ENCODE data around the gene PIGS. TPM values are rescaled to one million over a fixed set of nuclear protein-coding genes. Genes with fewer than 3 reads are reported as not detected.

The PIGS gene
- total RNA-seq, 4 donors from 2014 or later, result 7.2 to 48.3 (median 26.6) TPM

- Histone ChIP-seq H3K4me1 (no peaks in the 10 kb centered on the region), H3K36me3 (no peaks in the 10 kb centered on the region), H3K27me3 (no peaks in the 10 kb centered on the region), H3K27ac (no peak overlapping the region), H3K4me3 (no peak overlapping the region), H3K9me3 (no peaks in the 10 kb centered on the region)
- TF ChIP-seq CTCF (IDR thresholded peaks at IDR 0.05), result no peak
- intact Hi-C loops (cut with DNase I; ENCODE audit: low total_unique reads), result no loop called here
- DNase-seq, result no peak
These were observed 32.9 kb downstream of the PIGS start for GRCh38 chr17:28538296-28538895.

GRCh38 chr17:28537219-28537610 is 34.1 kb downstream of the PIGS start:
- H3K36me3 ChIP-seq, result no peaks in the 10 kb centered on the region
- no peaks in the 10 kb centered on the region for H3K4me1 ChIP-seq
- H3K27ac ChIP-seq, result no peak overlapping the region
- DNase-seq, result no peak
- TF ChIP-seq POLR2A (IDR thresholded peaks at IDR 0.05) (no peak), CTCF (IDR thresholded peaks at IDR 0.05) (no peak)
- H3K4me3 ChIP-seq, result no peak overlapping the region
- no peaks in the 10 kb centered on the region for H3K9me3 ChIP-seq
- no peaks in the 10 kb centered on the region for H3K27me3 ChIP-seq
- intact Hi-C loops (cut with DNase I; ENCODE audit: low total_unique reads), result no loop called here

GRCh38 chr17:28536532-28537218 is 34.6 kb downstream of the PIGS start:
- no peak for TF ChIP-seq POLR2A (IDR thresholded peaks at IDR 0.05)
- H3K9me3 ChIP-seq, result no peaks in the 10 kb centered on the region
- intact Hi-C loops (cut with DNase I; ENCODE audit: low total_unique reads), result no loop called here
- no peak overlapping the region for H3K4me3 ChIP-seq
- no peaks in the 10 kb centered on the region for H3K4me1 ChIP-seq
- no peak for DNase-seq
- H3K27ac ChIP-seq, result no peak overlapping the region
- no peaks in the 10 kb centered on the region for H3K36me3 ChIP-seq
- H3K27me3 ChIP-seq, result no peaks in the 10 kb centered on the region

- DNase-seq, result no peak
- no peaks in the 10 kb centered on the region for H3K4me1 ChIP-seq
- TF ChIP-seq POLR2A (IDR thresholded peaks at IDR 0.05) (no peak), CTCF (IDR thresholded peaks at IDR 0.05) (no peak)
- H3K4me3 ChIP-seq, result no peak overlapping the region
- no peak overlapping the region for H3K27ac ChIP-seq
- intact Hi-C loops (cut with DNase I; ENCODE audit: low total_unique reads), result no loop called here
- no peaks in the 10 kb centered on the region for H3K27me3 ChIP-seq
- no peaks in the 10 kb centered on the region for H3K9me3 ChIP-seq
- H3K36me3 ChIP-seq, result no peaks in the 10 kb centered on the region
These were observed 36.5 kb downstream of the PIGS start for GRCh38 chr17:28534740-28535375.

GRCh38 chr17:28533091-28533807 is 38.1 kb downstream of the PIGS start:
- Histone ChIP-seq H3K27ac (no peak overlapping the region), H3K36me3 (no peaks in the 10 kb centered on the region), H3K4me1 (no peaks in the 10 kb centered on the region), H3K27me3 (no peaks in the 10 kb centered on the region), H3K4me3 (no peak overlapping the region), H3K9me3 (no peaks in the 10 kb centered on the region)
- no peak for DNase-seq
- intact Hi-C loops (cut with DNase I; ENCODE audit: low total_unique reads), result no loop called here
- no peak for TF ChIP-seq CTCF (IDR thresholded peaks at IDR 0.05)
- TF ChIP-seq POLR2A (IDR thresholded peaks at IDR 0.05), result no peak
